Panc1 (cell line): ENCODE data around the gene FAM78A. TPM values are rescaled to one million over a fixed set of nuclear protein-coding genes. Genes with fewer than 3 reads are reported as not detected.

Experiments
- ATAC-seq: fragments of 200-7000 bp; cut with Tn5 transposase; 2 replicates; pipeline ENCODE4 v1.9.1; 2020; ENCODE audit warnings: mild to moderate bottlenecking, moderate library complexity
- BruUV-seq: library from RNA; stranded (reverse); fragments of 400-500 nt; replicated peaks from 2 replicates; lab custom pipeline; 2021; lab: Mats Ljungman, UMichigan
- CTCF ChIA-PET: fragments of 300-600 bp; sonication (Branson Sonifier 250); formaldehyde crosslinking; loops from one replicate; lab custom pipeline; 2022; ENCODE audit warnings: antibody characterized with exemption; lab: Charles Lee
- POLR2A ChIA-PET: fragments of 300-600 bp; sonication (Branson Sonifier 250); formaldehyde crosslinking; loops from one replicate; lab custom pipeline; 2022; ENCODE audit warnings: antibody characterized with exemption; lab: Charles Lee
- DNase-seq: peaks from one replicate; pipeline ENCODE4 v3.0.0-alpha.2; 2010; ENCODE audit warnings: low read depth, low spot score
- H3K27ac ChIP-seq: 2 replicates; pipeline ENCODE4 v1.5.1; 2011; ENCODE audit warnings: mild to moderate bottlenecking, low read length, inconsistent platforms
- H3K27me3 ChIP-seq: fragments of 200-500 bp; sonication (Bioruptor generic); 2 replicates; pipeline ENCODE4 v1.6.0; 2014; ENCODE audit warnings: low read length, inconsistent platforms; ENCODE audit not compliant: control insufficient read depth, insufficient read depth
- H3K36me3 ChIP-seq: fragments of 200-500 bp; sonication (Bioruptor generic); 2 replicates; pipeline ENCODE4 v1.5.1; 2014; ENCODE audit warnings: inconsistent platforms, mild to moderate bottlenecking, low read length, moderate library complexity; ENCODE audit not compliant: control insufficient read depth, insufficient read depth
- H3K4me1 ChIP-seq: 2 replicates; pipeline ENCODE4 v1.5.1; 2011; ENCODE audit warnings: inconsistent platforms, mild to moderate bottlenecking, low read length, moderate library complexity; ENCODE audit not compliant: control insufficient read depth, insufficient read depth
- H3K4me3 ChIP-seq, 2 experiments: 2 replicates each; pipeline ENCODE4 v1.5.1; 2011 to 2012; ENCODE audit warnings: low read depth in 2 of 2, low read length in 2 of 2, mild to moderate bottlenecking in 2 of 2, inconsistent platforms in 1 of 2, moderate library complexity in 1 of 2
- H3K9me3 ChIP-seq: fragments of 200-500 bp; sonication (Bioruptor generic); 2 replicates; pipeline ENCODE4 v1.5.1; 2014; ENCODE audit warnings: low read depth, mild to moderate bottlenecking, inconsistent platforms, low read length, moderate library complexity; ENCODE audit not compliant: control insufficient read depth, insufficient read depth
- POLR2AphosphoS5 ChIP-seq: IDR thresholded peaks from 2 replicates; pipeline ENCODE4 v1.6.1; 2012; ENCODE audit warnings: mild to moderate bottlenecking, low read depth, low read length, moderate library complexity
- SIN3A ChIP-seq: IDR thresholded peaks from 2 replicates; pipeline ENCODE4 v1.6.1; 2012; ENCODE audit warnings: low read depth, mild to moderate bottlenecking, low read length, moderate library complexity, borderline replicate concordance; ENCODE audit not compliant: insufficient read depth
- TCF7L2 ChIP-seq: IDR thresholded peaks from 2 replicates; pipeline ENCODE4 v1.6.1; 2011; ENCODE audit warnings: mild to moderate bottlenecking, low read depth, low read length, inconsistent platforms
- in situ Hi-C: cut with HindIII; loops from 2 replicates; pipeline ENCODE4 v1.10.0; 2016; ENCODE audit warnings: low sequenced_read_pairs, low pct_unique_long_range_greater_than_20kb
- intact Hi-C: fragments of 100-400 bp; cut with micrococcal nuclease; formaldehyde crosslinking; loops from one replicate; pipeline ENCODE4 v1.10.0; 2022; ENCODE audit not compliant: unreplicated experiment
- total RNA-seq: library from RNA; stranded (reverse); gene quantifications from one replicate; pipeline ENCODE4 v1.2.1, GENCODE V29; 2021; ENCODE audit not compliant: unreplicated experiment
- TF ChIP-seq, protein P1 (sequence below), 2 experiments: IDR thresholded peaks; 2 replicates each; pipeline ENCODE4 v1.6.1; 2011 to 2012; ENCODE audit warnings: low read depth in 2 of 2, control low read depth in 1 of 2, low read length in 1 of 2, mild to moderate bottlenecking in 1 of 2, moderate library complexity in 1 of 2; ENCODE audit not compliant: insufficient read depth in 1 of 2
- TF ChIP-seq, protein P2 (sequence below): fragments of 450-650 bp; IDR thresholded peaks from 2 replicates; pipeline ENCODE4 v1.5.1; 2017; ENCODE audit warnings: mild to moderate bottlenecking

The FAM78A gene
- total RNA-seq, 1 experiment from 2014 or later = 0.59 TPM

DNA sequence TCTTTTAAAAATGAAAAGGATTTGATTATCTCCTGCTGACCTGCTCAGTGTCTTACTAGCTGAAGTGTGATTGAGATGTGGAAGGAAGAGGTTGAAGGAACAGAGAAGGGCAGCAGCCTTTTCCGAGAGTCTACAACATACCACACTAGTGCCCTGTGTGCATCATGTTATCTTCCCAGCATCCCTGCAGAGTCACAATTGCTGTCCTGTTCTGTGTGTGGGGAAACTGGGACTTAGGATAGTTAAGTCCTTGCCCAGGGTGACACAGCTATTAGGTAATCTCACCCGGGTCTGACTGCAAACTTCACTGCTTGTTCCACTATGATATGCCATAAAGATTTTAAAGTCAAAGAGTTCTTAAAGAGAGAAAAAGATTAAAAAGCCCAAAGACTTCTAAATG is 55.8 kb downstream of the FAM78A start:
- no peak for ATAC-seq
- in situ Hi-C loops = no loop called here

DNA sequence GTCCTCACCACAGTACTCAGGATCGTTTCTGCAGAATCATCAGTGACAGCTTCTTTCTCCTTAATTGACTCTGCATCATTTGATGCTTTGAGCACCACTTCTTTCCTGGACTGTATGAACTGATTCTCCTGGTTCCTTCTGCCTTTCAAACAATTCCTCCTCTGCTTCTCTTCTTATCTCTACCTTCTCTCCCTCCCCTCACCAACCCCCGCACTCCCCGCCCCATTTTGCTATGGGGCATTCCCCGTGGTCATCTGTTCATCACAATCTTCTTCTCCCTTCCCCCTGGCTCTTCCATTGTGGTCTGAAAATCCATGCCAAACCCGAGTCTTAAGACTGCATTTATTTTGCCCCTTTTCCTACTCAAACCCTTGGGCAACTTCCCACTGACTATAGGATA is 57.9 kb downstream of the FAM78A start:
- Histone ChIP-seq H3K27ac (no peak overlapping the region), H3K27me3 (no peaks in the 10 kb centered on the region), H3K9me3 (no peaks in the 10 kb centered on the region), H3K4me1 (no peaks in the 10 kb centered on the region), H3K36me3 (no peaks in the 10 kb centered on the region), H3K4me3 (no peak overlapping the region)
- ChIA-PET CTCF (no interaction called here), POLR2A (no interaction called here)
- in situ Hi-C loops (no loop called here), intact Hi-C loops (no loop called here)
- TF ChIP-seq POLR2AphosphoS5 = no peak
- TF ChIP-seq, protein P1, sequence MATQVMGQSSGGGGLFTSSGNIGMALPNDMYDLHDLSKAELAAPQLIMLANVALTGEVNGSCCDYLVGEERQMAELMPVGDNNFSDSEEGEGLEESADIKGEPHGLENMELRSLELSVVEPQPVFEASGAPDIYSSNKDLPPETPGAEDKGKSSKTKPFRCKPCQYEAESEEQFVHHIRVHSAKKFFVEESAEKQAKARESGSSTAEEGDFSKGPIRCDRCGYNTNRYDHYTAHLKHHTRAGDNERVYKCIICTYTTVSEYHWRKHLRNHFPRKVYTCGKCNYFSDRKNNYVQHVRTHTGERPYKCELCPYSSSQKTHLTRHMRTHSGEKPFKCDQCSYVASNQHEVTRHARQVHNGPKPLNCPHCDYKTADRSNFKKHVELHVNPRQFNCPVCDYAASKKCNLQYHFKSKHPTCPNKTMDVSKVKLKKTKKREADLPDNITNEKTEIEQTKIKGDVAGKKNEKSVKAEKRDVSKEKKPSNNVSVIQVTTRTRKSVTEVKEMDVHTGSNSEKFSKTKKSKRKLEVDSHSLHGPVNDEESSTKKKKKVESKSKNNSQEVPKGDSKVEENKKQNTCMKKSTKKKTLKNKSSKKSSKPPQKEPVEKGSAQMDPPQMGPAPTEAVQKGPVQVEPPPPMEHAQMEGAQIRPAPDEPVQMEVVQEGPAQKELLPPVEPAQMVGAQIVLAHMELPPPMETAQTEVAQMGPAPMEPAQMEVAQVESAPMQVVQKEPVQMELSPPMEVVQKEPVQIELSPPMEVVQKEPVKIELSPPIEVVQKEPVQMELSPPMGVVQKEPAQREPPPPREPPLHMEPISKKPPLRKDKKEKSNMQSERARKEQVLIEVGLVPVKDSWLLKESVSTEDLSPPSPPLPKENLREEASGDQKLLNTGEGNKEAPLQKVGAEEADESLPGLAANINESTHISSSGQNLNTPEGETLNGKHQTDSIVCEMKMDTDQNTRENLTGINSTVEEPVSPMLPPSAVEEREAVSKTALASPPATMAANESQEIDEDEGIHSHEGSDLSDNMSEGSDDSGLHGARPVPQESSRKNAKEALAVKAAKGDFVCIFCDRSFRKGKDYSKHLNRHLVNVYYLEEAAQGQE (IDR thresholded peaks at IDR 0.05; ENCODE audit: insufficient read depth in 1 of 2, low read depth in 2 of 2, low read length in 1 of 2) = no peak
- TF ChIP-seq, protein P2, sequence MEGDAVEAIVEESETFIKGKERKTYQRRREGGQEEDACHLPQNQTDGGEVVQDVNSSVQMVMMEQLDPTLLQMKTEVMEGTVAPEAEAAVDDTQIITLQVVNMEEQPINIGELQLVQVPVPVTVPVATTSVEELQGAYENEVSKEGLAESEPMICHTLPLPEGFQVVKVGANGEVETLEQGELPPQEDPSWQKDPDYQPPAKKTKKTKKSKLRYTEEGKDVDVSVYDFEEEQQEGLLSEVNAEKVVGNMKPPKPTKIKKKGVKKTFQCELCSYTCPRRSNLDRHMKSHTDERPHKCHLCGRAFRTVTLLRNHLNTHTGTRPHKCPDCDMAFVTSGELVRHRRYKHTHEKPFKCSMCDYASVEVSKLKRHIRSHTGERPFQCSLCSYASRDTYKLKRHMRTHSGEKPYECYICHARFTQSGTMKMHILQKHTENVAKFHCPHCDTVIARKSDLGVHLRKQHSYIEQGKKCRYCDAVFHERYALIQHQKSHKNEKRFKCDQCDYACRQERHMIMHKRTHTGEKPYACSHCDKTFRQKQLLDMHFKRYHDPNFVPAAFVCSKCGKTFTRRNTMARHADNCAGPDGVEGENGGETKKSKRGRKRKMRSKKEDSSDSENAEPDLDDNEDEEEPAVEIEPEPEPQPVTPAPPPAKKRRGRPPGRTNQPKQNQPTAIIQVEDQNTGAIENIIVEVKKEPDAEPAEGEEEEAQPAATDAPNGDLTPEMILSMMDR = no peak
- TF ChIP-seq SIN3A = no peak
- TF ChIP-seq TCF7L2 = no peak
- DNase-seq (no peak), ATAC-seq (no peak)
- BruUV-seq = no TSS peak

More for the DNA sequence above, 55.8 kb downstream of the FAM78A start:
- no TSS peak for BruUV-seq
- POLR2A ChIA-PET = no interaction called here
- TF ChIP-seq, protein P2 = no peak
- TF ChIP-seq TCF7L2 (no peak), POLR2AphosphoS5 (no peak), SIN3A (no peak)
- TF ChIP-seq, protein P1 (IDR thresholded peaks at IDR 0.05; ENCODE audit: insufficient read depth in 1 of 2, low read depth in 2 of 2, low read length in 1 of 2) = no peak
- H3K9me3 ChIP-seq = no peaks in the 10 kb centered on the region
- no peak overlapping the region for H3K27ac ChIP-seq
- H3K27me3 ChIP-seq = no peaks in the 10 kb centered on the region
- H3K36me3 ChIP-seq = no peaks in the 10 kb centered on the region
- no peaks in the 10 kb centered on the region for H3K4me1 ChIP-seq
- intact Hi-C loops = no loop called here
- DNase-seq = no peak
- CTCF ChIA-PET = no interaction called here
- H3K4me3 ChIP-seq = no peak overlapping the region
